B cell (primary cell): ENCODE measurements around the gene AQP5. TPM values are rescaled to one million over a fixed set of nuclear protein-coding genes. Genes with fewer than 3 reads are reported as not detected.

Source experiments
- ATAC-seq: fragments of 200-7000 bp; cut with Tn5 transposase; one replicate; pipeline ENCODE4 v1.10.0; 2021; ENCODE audit warnings: low read depth, mild to moderate bottlenecking, moderate number of reproducible peaks, moderate library complexity
- CTCF ChIA-PET: fragments of 350-600 bp; sonication (Branson Sonifier 250); formaldehyde crosslinking; loops from one replicate; lab custom pipeline; 2021; ENCODE audit warnings: antibody characterized with exemption, inconsistent platforms; lab: Charles Lee
- POLR2A ChIA-PET: fragments of 350-600 bp; sonication (Branson Sonifier 250); formaldehyde crosslinking; loops from one replicate; lab custom pipeline; 2021; ENCODE audit warnings: antibody characterized with exemption; lab: Charles Lee
- DNase-seq: peaks from one replicate; pipeline ENCODE4 v3.0.0; 2013
- H2AFZ ChIP-seq: 2 replicates; pipeline ENCODE4 v1.6.1; 2012; ENCODE audit warnings: mild to moderate bottlenecking, low read depth, low read length; ENCODE audit not compliant: insufficient read depth, poor library complexity, severe bottlenecking
- H3K27ac ChIP-seq, 2 donors: 1 replicate in 1 of 2; 2 replicates in 1 of 2; pipeline ENCODE4 v1.5.1; 2012 to 2013; ENCODE audit warnings: low read length in 2 of 2, mild to moderate bottlenecking in 2 of 2, moderate library complexity in 1 of 2
- H3K27me3 ChIP-seq, 4 experiments: fragments of 200-600 bp in 1 of 4; sonication (generic) in 1 of 4; replicated peaks in 1 of 4; 1 replicate in 2 of 4; 2 replicates in 2 of 4; pipeline versions ENCODE4 v1.6.1 to v1.7.0; 2013 to 2016; ENCODE audit warnings: low read length in 3 of 4, mild to moderate bottlenecking in 2 of 4, mixed read lengths in 1 of 4, moderate library complexity in 1 of 4; ENCODE audit not compliant: insufficient read depth in 4 of 4, control insufficient read depth in 3 of 4; ENCODE audit errors: control extremely low read depth in 1 of 4
- H3K36me3 ChIP-seq, 2 experiments: replicated peaks in 1 of 2; 1 replicate in 1 of 2; 2 replicates in 1 of 2; pipeline versions ENCODE4 v1.6.1 to v1.7.1; 2013; ENCODE audit warnings: low read length in 1 of 2; ENCODE audit not compliant: insufficient read depth in 2 of 2, control insufficient read depth in 1 of 2; ENCODE audit errors: control extremely low read depth in 1 of 2, extremely low read depth in 1 of 2
- H3K4me1 ChIP-seq, 2 donors: fragments of 200-600 bp in 1 of 2; sonication (generic) in 1 of 2; 1 replicate in 1 of 2; 2 replicates in 1 of 2; pipeline versions ENCODE4 v1.5.1 to v1.6.1; 2013 to 2017; ENCODE audit warnings: low read length in 2 of 2; ENCODE audit not compliant: control insufficient read depth in 2 of 2, insufficient read depth in 2 of 2
- H3K4me2 ChIP-seq: replicated peaks from 2 replicates; pipeline ENCODE3; 2012; ENCODE audit warnings: mild to moderate bottlenecking, low read depth, low read length; ENCODE audit not compliant: poor library complexity, severe bottlenecking
- H3K4me3 ChIP-seq, 5 experiments: fragments of 200-600 bp in 1 of 5; sonication (generic) in 1 of 5; 1 replicate in 3 of 5; 2 replicates in 2 of 5; pipeline versions ENCODE4 v1.5.1 to v1.7.0; 2011 to 2016; ENCODE audit warnings: low read length in 4 of 5, mild to moderate bottlenecking in 4 of 5, low read depth in 2 of 5, control low read depth in 1 of 5, moderate library complexity in 1 of 5; ENCODE audit not compliant: insufficient read depth in 1 of 5; ENCODE audit errors: control extremely low read depth in 1 of 5, extremely low read depth in 1 of 5
- H3K79me2 ChIP-seq: fragments of 200-600 bp; sonication (generic); one replicate; pipeline ENCODE4 v1.6.0; 2016; ENCODE audit warnings: low read length; ENCODE audit not compliant: control insufficient read depth, insufficient read depth
- H3K9ac ChIP-seq: fragments of 200-600 bp; sonication (generic); 2 replicates; pipeline ENCODE4 v1.6.1; 2017; ENCODE audit warnings: mild to moderate bottlenecking, low read length, moderate library complexity
- H3K9me3 ChIP-seq, 3 donors: one replicate each; pipeline versions ENCODE4 v1.6.1 to v1.7.1; 2013; ENCODE audit warnings: low read length in 2 of 3; ENCODE audit not compliant: control insufficient read depth in 2 of 3, insufficient read depth in 1 of 3; ENCODE audit errors: control extremely low read depth in 1 of 3
- H4K20me1 ChIP-seq: 2 replicates; pipeline ENCODE4 v1.6.0; 2012; ENCODE audit warnings: mild to moderate bottlenecking, low read length; ENCODE audit not compliant: insufficient read depth, control insufficient read depth, poor library complexity, severe bottlenecking
- H3K27ac Mint-ChIP-seq: one replicate; pipeline ENCODE4 v1.8.0; 2021; ENCODE audit warnings: mixed read lengths
- H3K27me3 Mint-ChIP-seq: one replicate; pipeline ENCODE4 v1.8.0; 2021; ENCODE audit warnings: mixed read lengths
- H3K4me1 Mint-ChIP-seq: one replicate; pipeline ENCODE4 v1.8.0; 2021; ENCODE audit warnings: mixed read lengths
- H3K4me3 Mint-ChIP-seq: one replicate; pipeline ENCODE4 v1.8.0; 2021; ENCODE audit warnings: mixed read lengths
- H3K9me3 Mint-ChIP-seq: one replicate; pipeline ENCODE4 v1.8.0; 2022; ENCODE audit warnings: mixed read lengths; ENCODE audit not compliant: insufficient read depth
- CTCF ChIP-seq: fragments of 200-600 bp; IDR thresholded peaks from one replicate; pipeline ENCODE4 v1.8.0; 2022; ENCODE audit warnings: antibody characterized with exemption, mild to moderate bottlenecking
- EZH2 ChIP-seq: IDR thresholded peaks from 2 replicates; pipeline ENCODE4 v1.6.1; 2012; ENCODE audit warnings: borderline replicate concordance, low read depth, mild to moderate bottlenecking, moderate library complexity, low read length; ENCODE audit not compliant: insufficient read depth, poor library complexity, severe bottlenecking
- WGBS: methylation state at CpG from one replicate; pipeline ENCODE4 v1.1.5; 2013; ENCODE audit warnings: missing lambda C conversion rate; ENCODE audit not compliant: insufficient coverage; 5-methylcytosine and 5-hydroxymethylcytosine counted together
- intact Hi-C: fragments of 100-400 bp; cut with micrococcal nuclease; formaldehyde crosslinking; loops from one replicate; pipeline ENCODE4 v1.10.0; 2022
- polyA plus RNA-seq: library from polyadenylated mRNA; depleted of rRNA; stranded (reverse); fragments of >200 nt; gene quantifications from 2 replicates; pipeline ENCODE4 v1.2.3, GENCODE V29; 2012
- total RNA-seq, 2 donors: library from RNA; stranded (reverse); fragments of 120-200 nt in 1 of 2; gene quantifications; 1 replicate in 1 of 2; 2 replicates in 1 of 2; pipeline versions ENCODE4 v1.2.3 to v1.2.4, GENCODE V29; 2013 to 2022

AQP5 gene
- total and polyA plus RNA-seq, 2 donors (not counting 1 experiment from before 2014, with no cell fraction given) = not detected

- no peaks in the 10 kb centered on the region for H3K4me1 Mint-ChIP-seq
- ATAC-seq (no peak), DNase-seq (no peak)
- H3K4me3 ChIP-seq = no peak overlapping the region
- no peaks in the 10 kb centered on the region for H3K27me3 ChIP-seq
- no peaks in the 10 kb centered on the region for H3K9me3 ChIP-seq
- TF ChIP-seq CTCF = no peak
- TF ChIP-seq EZH2 = no peak
- ChIA-PET CTCF (interaction anchor here (0.5 to 4.2 kb wide), 4 partner anchors 10 to 73 kb away, joined by 3 to 28 read pairs (median 4); no protein-coding TSS in a partner anchor), POLR2A (no interaction called here)
- H3K36me3 ChIP-seq = no peaks in the 10 kb centered on the region
- no peaks in the 10 kb centered on the region for H4K20me1 ChIP-seq
- no peak overlapping the region for H3K4me2 ChIP-seq
- H3K27me3 Mint-ChIP-seq = no peaks in the 10 kb centered on the region
- H2AFZ ChIP-seq = no peak overlapping the region
- no peak overlapping the region for H3K9ac ChIP-seq
- no peaks in the 10 kb centered on the region for H3K4me1 ChIP-seq
- WGBS = 98% methylated on average over 10 of the region's 10 CpGs
- no peak overlapping the region for H3K27ac ChIP-seq
- H3K9me3 Mint-ChIP-seq = no peaks in the 10 kb centered on the region
- no peak overlapping the region for H3K27ac Mint-ChIP-seq
- intact Hi-C loops = no loop called here
- no peak overlapping the region for H3K4me3 Mint-ChIP-seq
- no peaks in the 10 kb centered on the region for H3K79me2 ChIP-seq
Observed at GRCh38 chr12:49980501-49981349, 19.1 kb downstream of the AQP5 start.
